ENCODE measurements around the gene ZFHX3. TPM values are rescaled to one million over a fixed set of nuclear protein-coding genes. Genes with fewer than 3 reads are reported as not detected.

Gene ZFHX3
- total and polyA plus RNA-seq, 9 of the 15 experiments (the other 6 are each of a cell fraction or from before 2014, with no cell fraction given) = 0.01 to 0.23 (median 0.06) TPM; not detected in 4

- Histone ChIP-seq H3K9ac (ENCODE audit: insufficient read depth in 1 of 2, low read depth in 2 of 2, low read length in 2 of 2) (no peak overlapping the region), H3K9me3 (replicated peaks; ENCODE audit: control insufficient read depth, insufficient read depth, low read depth, low read length) (no peaks in the 10 kb centered on the region), H4K20me1 (replicated peaks; ENCODE audit: control insufficient read depth, insufficient read depth, low read length) (no peaks in the 10 kb centered on the region), H3K36me3 (ENCODE audit: control insufficient read depth, insufficient read depth, low read length) (no peaks in the 10 kb centered on the region), H3K27me3 (ENCODE audit: control insufficient read depth in 2 of 2, insufficient read depth in 2 of 2, low read length in 2 of 2) (peaks cover 24 to 68% of the 10 kb centered on the region in 2 experiments; a peak in 4 of 5 replicates), H3K27ac (ENCODE audit: extremely low read depth, low read depth, low read length) (no peak overlapping the region), H3K79me2 (ENCODE audit: control insufficient read depth, insufficient read depth, low read length) (no peaks in the 10 kb centered on the region), H3K4me3 (no peak overlapping the region), H2AFZ (ENCODE audit: low read depth, low read length) (no peak overlapping the region), H3K4me1 (replicated peaks in 1 of 2; ENCODE audit: control insufficient read depth in 2 of 2, insufficient read depth in 2 of 2, low read length in 2 of 2) (no peaks in the 10 kb centered on the region; a peak in 1 of 5 replicates), H3K4me2 (ENCODE audit: insufficient read depth, low read length) (no peak overlapping the region), H3K9me1 (ENCODE audit: control insufficient read depth, insufficient read depth, low read length) (no peaks in the 10 kb centered on the region)
- no TSS peak for BruUV-seq (replicated peaks)
- DNase-seq (ENCODE audit: extremely low read depth in 1 of 4, low spot score in 3 of 4) (no peak), FAIRE-seq (no peak), ATAC-seq (no peak)
- in situ Hi-C loops (cut with MboI) (no loop called here), intact Hi-C loops (cut with micrococcal nuclease) (no loop called here)
- ChIA-PET CTCF (ENCODE audit: low intra/inter-chr PET ratio) (no interaction called here), POLR2A (interaction anchor here (0.7 kb wide), 1 partner anchor 14 kb away, joined by 3 read pairs; no protein-coding TSS in a partner anchor)
- TF ChIP-seq STAG1 (CRISPR knock-in tag; IDR thresholded peaks at IDR 0.05; ENCODE audit: borderline replicate concordance) (no peak), IRF2 (CRISPR knock-in tag; IDR thresholded peaks at IDR 0.05) (no peak), ARID3A (IDR thresholded peaks at IDR 0.05; ENCODE audit: borderline replicate concordance, low read depth, low read length) (no peak), SOX6 (IDR thresholded peaks at IDR 0.05) (no peak), ZNF311 (CRISPR knock-in tag; IDR thresholded peaks at IDR 0.05) (no peak), HES1 (IDR thresholded peaks at IDR 0.05; ENCODE audit: low read depth) (no peak)
- TF ChIP-seq, protein P1, sequence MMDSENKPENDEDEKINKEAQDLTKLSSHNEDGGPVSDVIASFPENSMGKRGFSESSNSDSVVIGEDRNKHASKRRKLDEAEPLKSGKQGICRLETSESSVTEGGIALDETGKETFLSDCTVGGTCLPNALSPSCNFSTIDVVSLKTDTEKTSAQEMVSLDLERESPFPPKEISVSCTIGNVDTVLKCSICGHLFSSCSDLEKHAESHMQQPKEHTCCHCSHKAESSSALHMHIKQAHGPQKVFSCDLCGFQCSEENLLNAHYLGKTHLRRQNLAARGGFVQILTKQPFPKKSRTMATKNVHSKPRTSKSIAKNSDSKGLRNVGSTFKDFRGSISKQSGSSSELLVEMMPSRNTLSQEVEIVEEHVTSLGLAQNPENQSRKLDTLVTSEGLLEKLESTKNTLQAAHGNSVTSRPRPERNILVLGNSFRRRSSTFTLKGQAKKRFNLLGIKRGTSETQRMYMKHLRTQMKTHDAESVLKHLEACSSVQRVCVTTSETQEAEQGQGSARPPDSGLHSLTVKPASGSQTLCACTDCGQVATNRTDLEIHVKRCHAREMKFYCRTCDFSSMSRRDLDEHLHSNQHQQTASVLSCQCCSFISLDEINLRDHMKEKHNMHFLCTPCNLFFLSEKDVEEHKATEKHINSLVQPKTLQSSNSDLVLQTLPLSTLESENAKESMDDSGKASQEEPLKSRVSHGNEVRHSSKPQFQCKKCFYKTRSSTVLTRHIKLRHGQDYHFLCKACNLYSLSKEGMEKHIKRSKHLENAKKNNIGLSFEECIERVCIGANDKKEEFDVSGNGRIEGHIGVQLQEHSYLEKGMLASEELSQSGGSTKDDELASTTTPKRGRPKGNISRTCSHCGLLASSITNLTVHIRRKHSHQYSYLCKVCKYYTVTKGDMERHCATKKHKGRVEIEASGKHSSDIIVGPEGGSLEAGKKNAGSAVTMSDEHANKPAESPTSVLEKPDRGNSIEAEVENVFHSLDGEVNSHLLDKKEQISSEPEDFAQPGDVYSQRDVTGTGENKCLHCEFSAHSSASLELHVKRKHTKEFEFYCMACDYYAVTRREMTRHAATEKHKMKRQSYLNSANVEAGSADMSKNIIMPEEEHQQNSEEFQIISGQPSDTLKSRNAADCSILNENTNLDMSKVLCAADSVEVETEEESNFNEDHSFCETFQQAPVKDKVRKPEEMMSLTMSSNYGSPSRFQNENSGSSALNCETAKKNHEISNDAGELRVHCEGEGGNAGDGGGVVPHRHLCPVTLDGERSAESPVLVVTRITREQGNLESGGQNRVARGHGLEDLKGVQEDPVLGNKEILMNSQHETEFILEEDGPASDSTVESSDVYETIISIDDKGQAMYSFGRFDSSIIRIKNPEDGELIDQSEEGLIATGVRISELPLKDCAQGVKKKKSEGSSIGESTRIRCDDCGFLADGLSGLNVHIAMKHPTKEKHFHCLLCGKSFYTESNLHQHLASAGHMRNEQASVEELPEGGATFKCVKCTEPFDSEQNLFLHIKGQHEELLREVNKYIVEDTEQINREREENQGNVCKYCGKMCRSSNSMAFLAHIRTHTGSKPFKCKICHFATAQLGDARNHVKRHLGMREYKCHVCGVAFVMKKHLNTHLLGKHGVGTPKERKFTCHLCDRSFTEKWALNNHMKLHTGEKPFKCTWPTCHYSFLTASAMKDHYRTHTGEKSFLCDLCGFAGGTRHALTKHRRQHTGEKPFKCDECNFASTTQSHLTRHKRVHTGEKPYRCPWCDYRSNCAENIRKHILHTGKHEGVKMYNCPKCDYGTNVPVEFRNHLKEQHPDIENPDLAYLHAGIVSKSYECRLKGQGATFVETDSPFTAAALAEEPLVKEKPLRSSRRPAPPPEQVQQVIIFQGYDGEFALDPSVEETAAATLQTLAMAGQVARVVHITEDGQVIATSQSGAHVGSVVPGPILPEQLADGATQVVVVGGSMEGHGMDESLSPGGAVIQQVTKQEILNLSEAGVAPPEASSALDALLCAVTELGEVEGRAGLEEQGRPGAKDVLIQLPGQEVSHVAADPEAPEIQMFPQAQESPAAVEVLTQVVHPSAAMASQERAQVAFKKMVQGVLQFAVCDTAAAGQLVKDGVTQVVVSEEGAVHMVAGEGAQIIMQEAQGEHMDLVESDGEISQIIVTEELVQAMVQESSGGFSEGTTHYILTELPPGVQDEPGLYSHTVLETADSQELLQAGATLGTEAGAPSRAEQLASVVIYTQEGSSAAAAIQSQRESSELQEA (IDR thresholded peaks at IDR 0.05; ENCODE audit: low read depth) = no peak
- 2% methylated on average over 6 of the region's 6 CpGs for WGBS (ENCODE audit: insufficient coverage, low coverage, missing lambda C conversion rate)
These were observed 55.8 kb downstream of the ZFHX3 start for GRCh38 chr16:72992142-72992601.

Measured in K562 (cell line).